HTR-8/SVneo (cell line): Measurements from ENCODE around the gene SETD1A.

Experiments
- DNase-seq: peaks from one replicate; pipeline ENCODE4 v3.0.0; 2011; ENCODE audit warnings: low spot score, mixed read lengths; ENCODE audit not compliant: insufficient read length
- FAIRE-seq: peaks from 2 replicates; lab custom pipeline; 2011; peaks lifted over from hg19 to GRCh38; lab: Jason Lieb, UNC

Gene SETD1A

GRCh38 chr16:30950516-30951065, 7.0 kb upstream of the SETD1A start:
- DNase-seq = no peak
- no peak for FAIRE-seq

- no peak for FAIRE-seq
- DNase-seq = no peak
Observed at GRCh38 chr16:30951193-30951592, 6.4 kb upstream of the SETD1A start.

GRCh38 chr16:30951750-30952149, 5.8 kb upstream of the SETD1A start:
- no peak for FAIRE-seq

DNA sequence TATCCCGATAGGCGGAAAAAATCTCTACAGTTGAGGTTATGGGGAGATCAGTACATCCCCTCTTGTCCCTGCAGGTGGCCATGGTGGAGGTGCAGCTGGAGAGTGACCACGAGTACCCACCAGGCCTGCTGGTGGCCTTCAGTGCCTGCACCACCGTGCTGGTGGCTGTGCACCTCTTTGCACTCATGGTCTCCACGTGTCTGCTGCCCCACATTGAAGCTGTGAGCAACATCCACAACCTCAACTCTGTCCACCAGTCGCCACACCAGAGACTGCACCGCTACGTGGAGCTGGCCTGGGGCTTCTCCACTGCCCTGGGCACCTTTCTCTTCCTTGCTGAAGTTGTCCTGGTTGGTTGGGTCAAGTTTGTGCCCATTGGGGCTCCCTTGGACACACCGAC, 4.4 kb upstream of the SETD1A start:
- DNase-seq (no peak), FAIRE-seq (no peak)

More at GRCh38 chr16:30951750-30952149, 5.8 kb upstream of the SETD1A start:
- DNase-seq = no peak

GRCh38 chr16:30953511-30954124, 3.9 kb upstream of the SETD1A start:
- DNase-seq (peak; percentile 46), FAIRE-seq (peak; percentile 60)

DNA sequence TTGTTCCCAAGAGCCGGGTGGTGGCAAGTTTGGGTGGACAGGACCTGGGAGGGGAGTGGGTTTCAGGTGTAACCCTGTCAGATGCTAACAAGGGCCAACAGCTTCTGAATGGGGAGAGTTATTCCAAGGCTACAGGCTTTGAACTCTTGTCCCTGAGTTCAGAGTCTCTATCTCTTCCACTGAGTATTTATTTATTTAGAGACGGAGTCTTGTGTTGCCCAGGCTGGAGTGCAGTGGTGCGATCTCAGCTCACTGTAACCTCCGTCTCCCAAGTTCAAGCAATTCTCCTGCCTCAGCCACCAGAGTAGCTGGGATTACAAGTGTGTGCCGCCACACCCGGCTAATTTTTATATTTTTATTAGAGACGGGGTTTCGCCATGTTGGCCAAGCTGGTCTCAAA, 2.6 kb upstream of the SETD1A start:
- no peak for DNase-seq
- FAIRE-seq = no peak

GRCh38 chr16:30956601-30957455, 726 bp upstream of the SETD1A start:
- DNase-seq = peak; percentile 84
- FAIRE-seq = peak; percentile 74

GRCh38 chr16:30958175-30959079, 873 bp downstream of the SETD1A start:
- no peak for FAIRE-seq
- DNase-seq = peak; percentile 62

GRCh38 chr16:30961384-30961783, 3.8 kb downstream of the SETD1A start:
- FAIRE-seq = no peak
- no peak for DNase-seq

DNA sequence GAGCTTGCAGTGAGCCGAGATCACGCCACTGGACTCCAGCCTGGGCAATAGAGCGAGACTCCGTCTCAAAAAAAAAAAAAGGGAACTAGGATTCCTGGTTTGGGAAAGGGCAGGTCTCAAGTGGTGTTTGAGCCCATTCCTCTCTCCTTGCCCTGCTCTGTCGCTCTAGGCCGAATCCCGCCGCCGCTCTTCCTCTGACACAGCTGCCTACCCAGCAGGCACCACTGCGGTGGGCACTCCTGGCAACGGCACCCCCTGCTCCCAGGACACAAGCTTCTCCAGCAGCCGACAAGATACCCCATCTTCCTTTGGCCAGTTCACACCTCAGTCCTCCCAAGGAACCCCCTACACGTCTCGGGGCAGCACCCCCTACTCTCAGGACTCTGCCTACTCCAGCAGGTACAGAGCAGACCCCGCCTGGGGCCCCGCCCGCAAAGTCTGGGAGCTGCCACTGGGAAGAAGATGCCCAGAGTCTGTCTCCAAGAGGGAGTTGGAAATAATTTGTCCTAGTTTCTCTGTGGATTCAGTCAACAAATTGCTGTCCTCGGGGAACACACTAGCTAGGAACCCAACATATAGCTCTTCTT, 6.5 kb downstream of the SETD1A start:
- DNase-seq (no peak), FAIRE-seq (no peak)

DNA sequence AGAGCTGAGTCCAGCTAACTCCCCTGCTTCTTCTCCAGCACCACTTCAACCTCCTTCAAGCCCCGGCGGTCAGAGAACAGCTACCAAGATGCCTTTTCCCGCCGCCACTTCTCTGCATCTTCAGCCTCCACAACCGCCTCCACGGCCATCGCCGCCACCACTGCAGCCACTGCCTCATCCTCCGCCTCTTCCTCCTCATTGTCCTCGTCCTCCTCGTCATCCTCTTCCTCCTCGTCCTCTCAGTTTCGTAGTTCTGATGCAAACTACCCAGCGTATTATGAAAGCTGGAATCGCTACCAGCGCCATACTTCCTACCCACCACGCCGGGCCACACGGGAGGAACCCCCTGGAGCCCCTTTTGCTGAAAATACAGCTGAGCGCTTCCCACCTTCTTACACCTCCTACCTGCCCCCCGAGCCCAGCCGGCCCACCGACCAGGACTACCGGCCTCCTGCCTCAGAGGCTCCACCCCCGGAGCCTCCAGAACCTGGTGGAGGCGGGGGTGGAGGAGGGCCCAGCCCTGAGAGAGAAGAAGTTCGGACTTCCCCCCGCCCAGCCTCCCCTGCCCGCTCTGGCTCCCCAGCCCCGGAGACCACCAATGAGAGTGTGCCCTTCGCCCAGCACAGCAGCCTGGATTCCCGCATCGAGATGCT, 7.1 kb downstream of the SETD1A start:
- FAIRE-seq = peak; percentile 13

GRCh38 chr16:30965436-30965835, 7.9 kb downstream of the SETD1A start:
- FAIRE-seq = no peak
- DNase-seq = no peak

More for the DNA sequence above, 7.1 kb downstream of the SETD1A start:
- DNase-seq = no peak

- FAIRE-seq = no peak
- DNase-seq = no peak
Observed at GRCh38 chr16:30966033-30966619, 8.6 kb downstream of the SETD1A start.

- no peak for FAIRE-seq
- DNase-seq = no peak
Observed at GRCh38 chr16:30967795-30968194, 10.2 kb downstream of the SETD1A start.

DNA sequence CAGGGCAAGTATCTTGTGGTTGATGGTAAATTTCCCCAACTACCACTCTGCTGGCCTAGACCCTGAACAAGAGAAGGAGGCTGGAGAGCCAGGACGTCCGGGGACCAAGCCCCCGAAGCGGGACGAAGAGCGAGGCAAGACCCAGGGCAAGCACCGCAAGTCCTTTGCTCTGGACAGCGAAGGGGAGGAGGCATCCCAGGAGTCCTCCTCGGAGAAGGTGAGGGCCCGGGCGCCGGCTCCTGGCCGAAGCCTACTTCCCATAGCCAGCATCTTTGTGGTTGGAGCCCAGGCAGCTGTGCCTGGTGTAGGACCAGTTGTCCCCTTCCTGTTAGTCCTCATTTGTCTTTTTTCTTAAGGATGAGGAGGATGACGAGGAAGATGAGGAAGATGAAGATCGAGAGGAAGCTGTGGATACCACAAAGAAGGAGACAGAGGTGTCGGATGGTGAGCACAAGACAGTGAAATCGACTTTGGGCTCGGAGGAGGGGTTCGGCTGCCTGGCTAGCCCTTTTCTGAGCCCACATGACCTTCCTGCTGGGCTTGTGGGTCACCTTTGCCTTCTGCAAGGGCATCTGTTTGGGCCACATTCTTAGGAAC, 11.8 kb downstream of the SETD1A start:
- FAIRE-seq (no peak), DNase-seq (no peak)

DNA sequence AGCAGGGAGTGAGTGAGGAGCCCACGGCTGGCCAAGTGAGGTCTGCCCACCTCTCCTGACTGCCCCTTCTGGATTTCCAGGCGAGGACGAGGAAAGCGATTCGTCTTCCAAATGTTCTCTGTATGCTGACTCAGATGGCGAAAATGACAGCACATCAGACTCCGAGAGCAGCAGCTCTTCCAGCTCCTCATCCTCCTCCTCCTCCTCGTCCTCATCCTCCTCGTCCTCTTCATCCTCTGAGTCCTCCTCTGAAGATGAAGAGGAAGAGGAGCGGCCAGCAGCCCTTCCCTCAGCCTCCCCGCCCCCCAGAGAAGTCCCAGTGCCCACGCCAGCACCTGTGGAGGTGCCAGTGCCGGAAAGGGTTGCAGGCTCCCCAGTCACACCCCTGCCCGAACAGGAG, 13.7 kb downstream of the SETD1A start:
- DNase-seq (no peak), FAIRE-seq (no peak)

DNA sequence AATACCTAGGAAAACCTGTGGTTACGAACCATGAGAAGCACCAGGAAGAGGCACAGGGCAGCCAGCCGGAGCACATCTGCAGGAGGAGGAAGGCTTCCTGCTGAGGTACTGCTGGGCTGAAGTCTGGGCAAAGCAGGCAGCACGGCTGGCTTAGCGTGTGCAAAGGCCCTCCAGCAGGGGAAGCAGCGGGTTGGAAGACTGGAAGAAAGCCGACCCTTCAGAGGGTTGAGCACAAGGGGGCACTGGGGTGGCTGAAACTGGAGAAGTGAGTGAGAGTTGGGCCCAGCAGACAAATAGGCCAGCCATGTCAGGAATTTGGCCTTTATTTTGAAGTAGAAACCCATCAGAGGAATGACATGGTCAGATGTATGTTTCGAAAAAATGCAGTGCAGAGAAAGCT, 15.3 kb downstream of the SETD1A start:
- DNase-seq = no peak
- no peak for FAIRE-seq

- FAIRE-seq (no peak), DNase-seq (no peak)
Observed at GRCh38 chr16:30974348-30974747, 16.8 kb downstream of the SETD1A start.

GRCh38 chr16:30976486-30976885, 18.9 kb downstream of the SETD1A start:
- no peak for DNase-seq
- no peak for FAIRE-seq
